ENCODE results near the gene UST. TPM values are rescaled to one million over a fixed set of nuclear protein-coding genes. Genes with fewer than 3 reads are reported as not detected.

UST gene
- total RNA-seq, 1 experiment from 2014 or later: 10.0 TPM

- Mint-ChIP-seq H3K27me3 (ENCODE audit: insufficient read depth, unreplicated experiment) (no peaks in the 10 kb centered on the region), H3K9me3 (ENCODE audit: unreplicated experiment) (no peaks in the 10 kb centered on the region), H3K4me3 (ENCODE audit: unreplicated experiment) (no peak overlapping the region), H3K36me3 (ENCODE audit: insufficient read depth, unreplicated experiment) (no peaks in the 10 kb centered on the region), H3K4me1 (ENCODE audit: insufficient read depth, unreplicated experiment) (no peaks in the 10 kb centered on the region), H3K27ac (ENCODE audit: low read depth, unreplicated experiment) (no peak overlapping the region)
- DNase-seq (ENCODE audit: unreplicated experiment): no peak
- intact Hi-C loops (cut with micrococcal nuclease): no loop called here
- no TSS peak for BruUV-seq (replicated peaks)
- ChIA-PET CTCF (interaction anchor here (0.6 kb wide), 1 partner anchor 47 kb away, joined by 3 read pairs; no protein-coding TSS in a partner anchor), POLR2A (no interaction called here)
- no peak for TF ChIP-seq CTCF (IDR thresholded peaks at IDR 0.05; ENCODE audit: unreplicated experiment)
These were observed 232.4 kb downstream of the UST start for GRCh38 chr6:148979014-148979901.

- Mint-ChIP-seq H3K27me3 (ENCODE audit: insufficient read depth, unreplicated experiment) (no peaks in the 10 kb centered on the region), H3K36me3 (ENCODE audit: insufficient read depth, unreplicated experiment) (no peaks in the 10 kb centered on the region), H3K9me3 (ENCODE audit: unreplicated experiment) (no peaks in the 10 kb centered on the region), H3K4me3 (ENCODE audit: unreplicated experiment) (no peak overlapping the region), H3K4me1 (ENCODE audit: insufficient read depth, unreplicated experiment) (no peaks in the 10 kb centered on the region), H3K27ac (ENCODE audit: low read depth, unreplicated experiment) (no peak overlapping the region)
- ChIA-PET POLR2A (interaction anchor here (0.6 kb wide), 1 partner anchor 1659 kb away, joined by 3 read pairs; no protein-coding TSS in a partner anchor), CTCF (interaction anchor here (0.6 kb wide), 1 partner anchor 402 kb away, joined by 3 read pairs; no protein-coding TSS in a partner anchor)
- DNase-seq (ENCODE audit: unreplicated experiment): no peak
- no peak for TF ChIP-seq CTCF (IDR thresholded peaks at IDR 0.05; ENCODE audit: unreplicated experiment)
- intact Hi-C loops (cut with micrococcal nuclease): no loop called here
- BruUV-seq (replicated peaks): no TSS peak
These were observed 233.4 kb downstream of the UST start for GRCh38 chr6:148980234-148980633.

DNA sequence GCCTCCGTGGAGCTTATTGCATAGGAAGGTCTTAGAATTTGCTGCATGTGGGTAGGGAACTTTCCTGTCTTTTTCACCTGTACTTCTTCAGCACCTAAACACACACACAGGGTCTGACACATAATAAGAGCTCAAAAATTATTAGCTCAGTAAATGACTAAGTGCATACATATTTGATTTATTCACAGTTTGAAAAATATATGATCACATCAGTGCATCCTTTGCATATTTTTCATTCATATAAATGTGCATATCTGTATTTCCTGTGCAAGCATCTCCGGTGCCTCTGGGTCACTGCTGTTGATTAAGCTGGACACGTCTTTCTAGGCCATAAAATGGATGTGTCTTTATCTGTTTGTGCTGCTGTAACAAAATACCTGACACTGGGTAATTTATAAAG, 234.7 kb downstream of the UST start:
- no peak overlapping the region for H3K27ac Mint-ChIP-seq (ENCODE audit: low read depth, unreplicated experiment)
- no peak overlapping the region for H3K4me3 Mint-ChIP-seq (ENCODE audit: unreplicated experiment)

More for the DNA sequence above, 234.7 kb downstream of the UST start:
- CTCF ChIA-PET: interaction anchor here (0.6 kb wide), 1 partner anchor 116 kb away, joined by 3 read pairs; no protein-coding TSS in a partner anchor
- POLR2A ChIA-PET: interaction anchor here (0.6 kb wide), 1 partner anchor 148 kb away, joined by 3 read pairs; no protein-coding TSS in a partner anchor
- BruUV-seq (replicated peaks): no TSS peak
- TF ChIP-seq CTCF (IDR thresholded peaks at IDR 0.05; ENCODE audit: unreplicated experiment): no peak
- DNase-seq (ENCODE audit: unreplicated experiment): no peak
- H3K4me1 Mint-ChIP-seq (ENCODE audit: insufficient read depth, unreplicated experiment): no peaks in the 10 kb centered on the region
- intact Hi-C loops (cut with micrococcal nuclease): no loop called here
- H3K36me3 Mint-ChIP-seq (ENCODE audit: insufficient read depth, unreplicated experiment): no peaks in the 10 kb centered on the region
- no peaks in the 10 kb centered on the region for H3K27me3 Mint-ChIP-seq (ENCODE audit: insufficient read depth, unreplicated experiment)
- no peaks in the 10 kb centered on the region for H3K9me3 Mint-ChIP-seq (ENCODE audit: unreplicated experiment)

All from MCF 10A (cell line).